NCI-H2029 treated with DMSO at 0.1 percent for 48 hours (cell line): ENCODE results near the gene WFS1.

Experiments
- DNase-seq: peaks from one replicate; lab custom pipeline; 2025; lab: John Stamatoyannopoulos, UW

WFS1 gene

DNA sequence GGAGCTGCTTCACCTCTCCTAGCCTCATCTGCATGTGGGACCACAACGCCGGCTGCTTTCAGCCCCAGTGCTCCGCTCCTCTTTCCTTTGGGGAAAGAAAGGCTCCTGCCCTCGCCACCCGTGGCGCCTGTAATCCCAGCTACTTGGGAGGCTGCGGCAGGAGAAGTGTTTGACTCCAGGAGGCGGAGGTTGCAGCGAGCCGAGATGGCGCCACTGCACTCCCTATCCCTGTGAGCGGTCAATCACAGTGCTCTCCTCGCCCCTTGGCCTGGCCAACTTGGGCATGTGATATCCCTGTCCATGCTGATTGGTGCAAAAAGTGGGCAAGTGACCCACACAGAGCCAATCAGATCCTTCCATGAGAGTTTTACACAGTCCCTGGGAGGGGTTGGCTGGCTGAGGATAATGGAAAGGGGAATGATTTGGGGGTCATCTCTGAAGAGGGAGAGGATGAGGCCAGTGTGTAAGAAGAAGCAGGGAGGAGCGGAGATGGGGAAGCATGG lies 56.2 kb downstream of the WFS1 start:
- DNase-seq, result no peak

DNA sequence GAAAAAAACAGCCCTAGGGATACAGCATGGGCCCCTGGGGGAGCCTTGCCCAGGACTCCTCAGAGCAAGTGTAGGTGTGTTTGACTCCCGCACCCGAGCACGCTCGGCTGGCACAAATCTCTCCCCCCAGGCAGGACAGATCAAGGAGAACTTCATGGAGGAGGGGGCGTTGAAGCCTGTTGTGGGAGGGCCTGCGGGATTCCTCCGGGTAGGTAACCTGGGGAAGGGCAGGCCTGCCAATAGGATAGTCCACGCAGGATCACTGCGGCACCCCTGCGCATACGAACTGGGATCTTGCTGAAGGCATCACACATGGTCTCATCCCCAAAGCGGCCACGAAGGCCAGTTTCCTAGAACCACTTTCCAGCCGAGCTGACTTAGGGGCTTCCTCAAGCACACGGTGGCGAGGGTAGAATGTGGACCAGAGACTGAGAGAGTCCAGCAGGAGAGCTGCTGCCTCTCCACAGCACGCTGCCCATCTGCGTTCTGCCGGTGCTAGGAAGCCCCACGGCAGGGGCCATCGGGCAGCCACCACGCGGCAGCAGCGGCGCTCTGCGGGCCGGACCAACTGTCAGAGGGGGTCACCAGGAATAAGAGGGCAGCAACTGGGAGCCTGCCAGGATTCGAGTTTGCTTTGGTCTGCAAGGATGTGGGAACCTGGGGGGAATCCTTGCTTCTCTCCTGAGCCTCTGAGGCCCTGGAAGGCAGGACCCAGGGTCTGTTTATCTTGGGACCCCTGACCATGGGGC lies 56.8 kb downstream of the WFS1 start:
- no peak for DNase-seq

DNA sequence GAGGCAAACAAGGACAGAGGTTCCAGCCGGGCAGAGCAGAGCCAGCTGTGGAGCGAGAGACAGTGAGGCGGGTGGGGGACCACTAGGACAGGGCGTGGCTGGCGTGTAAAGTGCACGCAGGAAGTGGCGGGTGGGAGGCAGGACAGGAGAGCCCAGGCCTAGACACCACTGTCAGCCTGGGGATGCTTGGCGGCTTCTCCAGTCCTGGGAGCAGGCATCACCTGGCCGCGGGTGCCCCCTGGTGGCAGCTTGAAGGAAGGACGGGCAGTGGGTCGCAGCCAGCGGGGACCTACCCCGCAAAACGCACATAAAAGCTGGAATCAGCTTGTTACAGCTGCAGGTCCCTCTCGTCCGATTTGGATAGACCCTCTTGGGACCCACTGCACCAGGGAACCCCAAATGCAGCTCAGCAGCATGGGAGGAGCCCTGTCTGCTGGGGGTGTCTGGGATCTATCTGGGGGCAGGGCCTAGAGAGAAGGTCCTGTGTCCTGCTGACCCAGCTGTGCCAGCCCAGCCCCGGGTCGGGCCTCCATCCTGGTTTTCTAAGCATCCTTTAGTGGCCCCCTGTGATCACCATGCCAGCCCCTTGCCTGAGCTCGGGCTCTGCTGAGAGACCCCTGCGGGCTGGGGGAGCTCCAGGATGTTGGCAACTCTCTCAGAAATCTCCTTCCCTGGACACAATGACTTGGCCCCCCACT lies 57.7 kb downstream of the WFS1 start:
- DNase-seq, result peak; percentile 41

GRCh38 chr4:6328526-6328925 lies 58.9 kb downstream of the WFS1 start:
- DNase-seq, result no peak

DNA sequence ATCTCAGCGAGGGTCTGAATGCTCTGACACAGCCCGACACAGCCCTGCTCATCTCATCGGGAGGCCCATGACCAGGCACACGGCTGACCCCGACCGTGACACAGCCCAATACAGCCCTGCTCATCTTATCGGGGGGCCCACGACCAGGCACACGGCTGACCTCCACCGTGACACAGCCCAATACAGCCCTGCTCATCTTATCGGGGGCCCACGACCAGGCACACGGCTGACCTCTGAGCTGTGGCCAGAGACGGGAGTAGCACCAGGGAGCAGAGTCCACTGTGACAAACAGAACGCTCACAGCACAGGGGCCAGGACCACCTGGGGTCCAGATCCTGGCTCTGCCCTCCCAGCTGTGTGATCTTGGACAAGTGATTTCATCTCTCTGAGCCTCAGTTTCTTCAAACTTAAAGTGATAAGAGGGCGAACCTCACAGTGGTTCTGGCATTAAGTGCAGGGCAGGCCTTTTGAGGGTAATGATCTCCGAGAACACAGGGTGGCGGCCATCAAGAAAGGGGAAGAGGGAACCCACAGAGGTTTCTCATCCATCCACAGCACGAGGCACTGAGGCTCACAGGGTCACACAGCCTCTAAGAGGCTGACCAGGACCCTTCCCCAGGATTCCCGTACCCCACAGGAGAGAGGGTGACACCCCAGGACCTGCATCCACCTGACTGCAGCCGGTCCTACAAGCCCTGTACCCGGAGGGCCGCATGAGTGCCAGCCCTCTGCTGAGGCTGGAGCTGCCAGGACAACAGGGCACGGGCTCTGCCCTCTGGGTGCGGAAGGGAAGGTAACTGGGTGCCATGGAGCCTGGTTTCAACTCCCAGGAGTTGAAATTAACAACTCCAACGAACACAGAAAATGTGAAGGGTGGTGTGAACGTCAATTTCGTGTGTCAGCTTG lies 60.1 kb downstream of the WFS1 start:
- DNase-seq, result no peak

GRCh38 chr4:6330384-6330767 lies 60.7 kb downstream of the WFS1 start:
- no peak for DNase-seq

- DNase-seq, result no peak
These were observed 61.4 kb downstream of the WFS1 start for GRCh38 chr4:6331018-6331417.

GRCh38 chr4:6331468-6331867 lies 61.8 kb downstream of the WFS1 start:
- DNase-seq, result no peak

DNA sequence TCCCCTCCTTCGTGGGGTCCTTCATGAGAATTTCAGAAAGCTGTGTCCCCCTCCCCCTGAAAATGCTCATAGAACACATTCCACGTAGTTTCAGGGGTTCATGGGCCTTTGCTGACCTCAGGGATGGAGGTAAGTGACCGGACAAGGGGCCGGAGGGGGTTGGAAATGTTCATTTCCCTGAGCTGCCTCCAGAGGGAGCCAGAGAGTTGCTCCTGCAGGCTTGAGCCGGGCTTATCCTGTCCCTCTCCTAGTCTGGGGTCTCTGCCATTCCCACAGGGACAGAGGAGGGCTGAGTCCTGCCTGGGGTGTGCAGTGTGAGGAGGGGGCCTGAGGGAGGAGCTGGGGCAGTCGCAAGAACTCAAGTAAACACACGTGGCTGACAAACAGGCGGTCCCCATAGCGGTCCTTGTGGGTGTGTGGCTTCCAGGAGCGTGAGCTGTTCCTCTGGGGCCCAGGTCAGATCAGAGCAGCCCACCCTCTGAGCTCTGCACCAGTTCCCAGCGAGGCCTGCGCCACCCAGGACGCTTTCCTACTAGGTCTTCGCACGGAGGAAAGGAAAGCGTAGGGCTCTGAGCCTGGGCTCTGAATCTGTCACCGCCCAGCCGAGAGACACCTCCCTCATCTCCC lies 62.5 kb downstream of the WFS1 start:
- DNase-seq, result no peak

GRCh38 chr4:6332669-6333050 lies 63.0 kb downstream of the WFS1 start:
- no peak for DNase-seq

DNA sequence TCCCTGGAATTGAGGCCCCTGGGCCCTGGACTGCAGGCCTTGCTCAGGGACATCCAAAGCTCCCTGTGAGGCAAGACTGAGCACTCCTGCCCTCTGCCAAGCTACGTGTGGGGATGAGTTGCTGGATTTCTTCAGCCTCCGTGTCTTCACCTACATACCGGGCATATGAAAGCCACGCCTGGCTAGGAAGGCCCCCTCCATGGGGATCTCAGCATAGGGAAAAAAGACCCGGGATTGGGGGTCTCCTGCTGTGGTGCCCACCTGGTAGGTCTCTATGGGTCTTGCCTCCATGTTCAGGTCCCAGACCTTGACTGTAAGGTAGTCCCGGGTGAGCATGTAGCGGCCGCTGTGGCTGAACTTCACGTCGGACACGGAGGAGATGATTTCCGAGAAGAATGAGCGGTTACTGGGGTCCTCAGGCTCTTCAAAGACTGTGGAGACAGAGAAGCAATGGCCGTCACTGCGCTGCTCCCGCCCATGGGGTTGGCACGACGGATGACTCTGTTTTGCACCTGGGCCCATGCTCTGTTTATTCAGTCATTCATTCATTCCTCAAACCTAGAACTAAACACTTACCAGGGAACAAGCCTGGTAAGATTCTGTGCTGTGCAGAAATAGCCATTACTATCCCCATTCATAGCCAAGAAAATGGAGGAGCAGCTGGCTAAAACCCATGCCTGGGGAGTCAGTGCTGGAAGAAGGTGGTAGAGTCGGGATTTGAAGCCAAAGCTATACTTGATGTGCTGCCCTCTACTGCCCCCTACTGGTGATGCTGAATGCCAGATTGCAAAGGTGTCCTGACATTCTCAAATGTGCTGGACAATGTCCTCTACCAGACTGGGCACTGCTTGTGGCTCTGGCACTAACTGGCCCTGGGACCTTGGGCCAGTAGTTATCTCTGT lies 63.9 kb downstream of the WFS1 start:
- DNase-seq, result no peak

DNA sequence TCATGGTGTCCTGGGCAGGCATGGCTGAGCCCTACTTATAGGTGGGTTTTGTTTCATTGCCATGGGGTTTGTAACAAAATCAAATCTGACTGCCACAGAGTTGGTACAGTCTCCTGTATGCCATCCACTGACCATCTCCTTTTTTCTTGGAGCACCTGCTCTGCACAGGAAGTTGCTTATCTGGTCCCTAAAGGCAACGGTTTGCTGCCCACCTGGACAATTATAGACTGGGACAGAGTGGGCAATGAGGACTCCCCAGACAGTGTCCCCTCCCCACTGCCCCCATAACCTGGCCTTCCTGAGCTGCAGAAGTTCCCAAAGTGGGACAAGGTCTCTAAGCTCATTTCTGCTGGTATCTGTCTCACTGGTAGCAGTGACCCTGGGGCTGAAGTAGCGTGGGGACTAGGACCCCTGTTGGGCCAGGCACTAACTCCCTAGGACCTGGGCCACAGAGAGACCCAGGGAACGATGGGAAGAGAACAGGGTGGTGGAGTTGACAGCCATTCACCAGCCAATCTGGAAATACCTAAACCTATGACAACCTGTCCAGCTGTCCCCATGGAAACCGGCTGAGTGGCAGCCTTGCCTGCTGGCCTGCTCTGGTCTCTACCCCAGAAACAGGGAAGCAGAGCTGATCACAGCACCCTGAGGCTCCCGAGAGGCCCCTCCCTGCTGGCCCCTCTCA lies 64.7 kb downstream of the WFS1 start:
- no peak for DNase-seq

DNA sequence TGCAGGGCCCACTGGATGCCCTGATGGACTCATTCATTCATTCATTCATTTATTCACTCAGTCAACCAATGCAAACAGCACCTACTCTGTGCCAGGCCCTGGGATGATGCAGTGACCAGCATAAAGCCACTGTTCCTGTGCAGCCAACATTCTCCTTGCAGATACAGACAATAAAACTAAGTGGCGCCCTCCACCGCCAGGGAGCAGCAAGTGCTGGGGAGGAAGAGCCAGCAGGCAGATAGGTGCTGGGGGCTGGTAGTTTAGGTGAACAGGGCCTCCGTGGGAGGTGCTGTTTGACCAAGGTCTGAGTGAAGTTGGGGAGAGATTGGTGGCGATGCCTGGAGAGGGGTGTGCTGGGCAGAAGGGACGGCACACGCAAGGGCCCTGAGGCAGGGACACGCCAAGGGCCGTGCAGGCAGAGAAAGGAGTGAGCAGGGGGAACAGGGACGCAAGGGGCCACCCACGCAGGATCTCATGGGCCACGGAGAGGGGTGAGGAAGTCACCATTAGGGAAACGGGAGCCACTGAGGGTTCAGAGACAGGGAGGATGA lies 65.5 kb downstream of the WFS1 start:
- no peak for DNase-seq

- no peak for DNase-seq
These were observed 66.5 kb downstream of the WFS1 start for GRCh38 chr4:6336166-6336565.

DNA sequence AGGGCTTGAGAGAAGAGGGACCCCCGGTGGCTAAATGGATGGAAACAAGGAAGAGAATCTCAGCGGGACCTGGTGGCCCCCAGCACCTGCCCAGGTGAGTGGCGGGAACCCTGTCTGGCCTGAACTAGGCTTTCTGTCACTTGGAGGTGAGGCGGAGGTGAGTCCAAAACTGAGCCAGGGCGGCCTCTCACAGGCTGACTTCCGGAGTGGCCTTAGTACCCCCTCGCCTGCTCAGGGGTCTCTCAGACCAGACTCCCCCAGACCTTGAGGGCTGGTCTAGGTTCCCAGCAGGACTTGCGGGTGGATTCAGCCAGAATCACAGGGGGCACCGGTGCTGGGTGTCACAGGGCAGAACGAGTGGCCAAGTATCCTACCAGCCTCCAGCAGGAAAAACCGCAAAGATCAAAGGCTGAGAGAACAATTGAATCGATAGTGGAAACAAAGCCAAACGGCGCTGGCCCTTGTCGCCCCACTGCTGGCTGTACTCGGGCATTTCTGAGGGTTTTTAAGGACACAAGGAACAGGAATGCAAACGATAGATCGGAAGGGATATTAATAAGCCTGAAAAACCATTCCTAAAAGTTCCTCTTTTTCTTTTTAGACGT lies 67.8 kb downstream of the WFS1 start:
- peak; percentile 23 for DNase-seq

GRCh38 chr4:6338175-6338950 lies 68.7 kb downstream of the WFS1 start:
- DNase-seq, result no peak

DNA sequence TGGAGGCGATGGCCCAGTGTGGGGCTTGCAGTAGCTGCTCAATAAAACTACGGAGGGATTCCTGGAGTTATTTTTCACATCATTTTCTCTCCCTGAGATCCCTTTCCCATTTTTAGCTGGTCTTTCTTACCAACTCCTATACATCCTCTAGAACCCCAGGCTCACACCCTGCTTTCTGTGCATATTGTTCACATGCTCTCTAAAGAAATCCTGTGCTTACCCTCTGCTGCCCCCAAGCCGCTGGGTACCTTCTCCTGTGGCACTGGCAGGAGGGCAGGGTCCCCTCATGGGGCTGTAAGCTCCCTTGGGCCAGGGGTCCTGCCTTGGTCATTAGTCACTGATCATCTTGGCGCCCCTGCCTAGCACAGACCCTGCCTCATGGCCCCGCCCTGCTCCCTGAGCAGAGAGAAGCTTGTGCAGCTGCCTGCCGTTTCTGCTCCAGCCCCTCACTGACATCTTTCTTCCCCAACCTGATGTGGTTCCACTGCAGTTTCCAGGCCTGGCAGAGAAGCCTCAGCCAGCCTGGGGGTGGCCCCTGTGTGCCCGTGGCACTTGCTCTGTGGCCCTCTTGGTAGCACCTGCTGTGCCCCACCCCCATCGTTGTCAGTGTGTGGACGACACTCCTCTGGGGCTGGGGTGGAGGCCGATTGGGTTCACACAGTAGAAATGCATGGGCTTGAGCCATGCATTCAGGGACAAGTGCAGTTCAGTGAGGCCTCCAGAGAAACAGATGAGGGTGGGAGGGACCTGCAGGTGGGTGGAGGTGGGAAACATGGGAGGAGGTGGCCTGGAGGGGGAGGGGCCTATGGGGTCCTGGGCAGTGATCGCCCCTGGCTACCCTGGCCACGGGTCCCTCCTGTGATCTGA lies 69.5 kb downstream of the WFS1 start:
- no peak for DNase-seq
